IPS-15b (cell line): Measurements from ENCODE around the gene NKAPL.

Source experiments
- H3K27me3 ChIP-seq: one replicate; pipeline ENCODE4 v1.6.1; 2013; ENCODE audit warnings: low read length; ENCODE audit not compliant: control insufficient read depth, insufficient read depth
- H3K36me3 ChIP-seq: one replicate; pipeline ENCODE4 v1.6.1; 2013; ENCODE audit warnings: low read length; ENCODE audit not compliant: control insufficient read depth, insufficient read depth
- H3K4me1 ChIP-seq: one replicate; pipeline ENCODE4 v1.6.1; 2013; ENCODE audit warnings: mild to moderate bottlenecking, low read length; ENCODE audit not compliant: control insufficient read depth, insufficient read depth
- H3K4me3 ChIP-seq: one replicate; pipeline ENCODE4 v1.5.1; 2013; ENCODE audit warnings: low read depth, low read length
- H3K9ac ChIP-seq: one replicate; pipeline ENCODE4 v1.6.1; 2013; ENCODE audit warnings: low read depth, mild to moderate bottlenecking, low read length
- H3K9me3 ChIP-seq: one replicate; pipeline ENCODE4 v1.6.1; 2013; ENCODE audit warnings: mild to moderate bottlenecking, low read length; ENCODE audit not compliant: control insufficient read depth, insufficient read depth

NKAPL gene

DNA sequence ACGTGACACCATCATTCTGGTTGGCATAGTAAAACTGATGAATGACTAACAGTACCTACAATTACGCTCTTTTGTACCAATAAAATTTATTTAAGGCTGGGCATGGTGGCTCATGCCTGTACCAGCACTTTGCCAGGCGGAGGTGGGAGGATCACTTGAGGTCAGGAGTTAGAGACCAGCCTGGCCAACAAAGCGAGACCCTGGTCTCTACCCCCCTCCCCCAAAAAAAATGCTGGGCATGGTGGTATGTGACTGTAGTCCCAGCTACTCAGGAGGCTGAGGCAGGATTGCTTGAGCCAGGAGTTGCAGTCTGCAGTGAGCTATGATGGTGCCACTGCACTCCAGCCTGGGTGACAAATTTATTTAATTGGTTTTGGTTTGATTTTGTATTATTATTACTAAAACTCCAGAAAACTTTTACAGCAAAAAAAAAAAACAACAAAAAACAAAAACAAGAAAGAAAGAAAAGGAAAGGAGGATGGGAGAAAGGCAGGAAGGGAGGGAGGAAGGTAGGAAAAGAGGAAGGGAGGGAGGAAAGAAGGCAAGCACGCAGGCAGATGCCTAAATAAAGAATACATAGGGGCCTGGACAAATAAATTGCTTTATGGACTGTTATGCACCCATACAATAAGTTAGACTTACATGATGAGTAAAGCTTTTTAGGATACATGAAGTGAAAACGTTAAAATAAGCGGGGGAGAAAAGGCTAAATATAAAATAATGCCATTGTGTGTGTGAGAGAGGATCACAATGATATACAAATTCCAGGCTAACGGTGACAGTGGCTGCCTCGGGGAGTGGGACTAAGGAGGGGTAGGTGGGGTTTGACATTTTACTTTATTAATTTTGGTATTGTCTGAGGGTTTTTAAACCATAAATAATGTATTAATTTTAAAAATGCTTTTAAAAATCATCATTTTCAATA lies 34.7 kb upstream of the NKAPL start:
- no peak overlapping the region for H3K9ac ChIP-seq
- H3K4me3 ChIP-seq = peak overlapping the region; percentile 94
- peaks cover 3% of the 10 kb centered on the region for H3K4me1 ChIP-seq
- H3K9me3 ChIP-seq = no peaks in the 10 kb centered on the region
- H3K36me3 ChIP-seq = peaks cover 10% of the 10 kb centered on the region
- H3K27me3 ChIP-seq = peaks cover 49% of the 10 kb centered on the region

DNA sequence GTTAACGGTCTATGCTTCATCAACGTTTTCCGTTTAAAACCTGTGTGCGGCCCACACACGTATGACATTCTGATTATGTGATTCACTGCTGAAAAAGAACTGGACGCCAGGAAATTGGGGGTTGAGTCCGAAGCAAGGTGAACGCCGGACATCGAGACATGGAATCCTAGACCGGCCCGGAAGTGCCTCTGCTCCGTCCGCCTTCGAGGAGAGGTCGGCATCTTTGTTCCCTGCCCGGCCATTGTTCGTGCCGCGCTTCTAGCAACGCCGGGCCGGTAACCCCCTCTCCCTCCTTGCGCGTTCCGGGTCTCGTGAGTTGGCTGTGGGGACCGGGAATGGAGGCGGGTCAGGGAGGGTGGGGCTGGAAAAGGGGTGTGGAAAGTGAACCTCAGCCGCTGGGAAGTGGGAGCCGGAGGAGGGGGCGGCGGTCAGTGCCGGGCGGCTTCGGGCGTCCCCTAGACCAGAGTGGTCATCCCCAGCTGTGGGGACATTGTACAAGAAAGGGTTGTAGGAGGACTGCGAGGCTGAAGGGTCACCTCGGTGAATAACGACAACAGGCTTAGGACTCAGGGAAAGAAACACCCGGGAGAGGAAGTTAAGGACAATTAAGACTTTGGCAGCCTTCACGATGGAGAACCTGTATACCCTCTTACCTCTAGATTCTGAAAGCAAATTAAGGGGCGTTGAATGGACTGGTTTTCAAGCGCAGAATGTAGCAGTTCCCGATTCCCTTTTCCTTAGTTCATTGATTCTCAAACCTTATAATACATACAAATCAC lies 33.9 kb upstream of the NKAPL start, which contains the start of gene ZSCAN9:
ZSCAN9 (plus strand) TSS at position 220 of the 779 bp plus-strand sequence. CDS start 1,810 bp downstream, outside the sequence.
- Histone ChIP-seq H3K9ac (peak within 1 kb of the TSS; percentile 66), H3K4me3 (peak within 1 kb of the TSS; percentile 94), H3K27me3 (peaks cover 40% of the 10 kb centered on the region), H3K9me3 (no peaks in the 10 kb centered on the region), H3K36me3 (peaks cover 10% of the 10 kb centered on the region), H3K4me1 (peaks cover 3% of the 10 kb centered on the region)

DNA sequence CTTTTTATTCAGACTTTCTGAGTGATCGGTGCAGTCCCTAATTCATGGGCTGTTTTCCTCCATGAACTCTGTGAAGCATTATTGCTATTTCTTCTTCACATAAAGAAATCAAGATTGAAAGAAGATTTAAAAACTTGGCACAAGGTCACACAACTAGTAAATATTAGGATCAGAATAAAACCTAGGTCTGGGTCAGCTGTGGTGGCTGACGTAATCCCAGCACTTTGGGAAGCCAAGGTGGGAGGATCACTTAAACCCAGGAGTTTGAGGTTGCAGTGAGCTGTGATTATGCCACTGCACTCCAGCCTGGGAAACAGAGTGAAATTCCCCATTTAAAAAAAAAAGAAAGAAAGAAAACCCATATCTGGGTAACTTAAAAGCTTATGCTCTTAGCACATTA lies 32.6 kb upstream of the NKAPL start:
- Histone ChIP-seq H3K4me3 (peak overlapping the region; percentile 94), H3K27me3 (peaks cover 29% of the 10 kb centered on the region), H3K9ac (no peak overlapping the region), H3K4me1 (peaks cover 3% of the 10 kb centered on the region), H3K9me3 (no peaks in the 10 kb centered on the region), H3K36me3 (peaks cover 10% of the 10 kb centered on the region)

DNA sequence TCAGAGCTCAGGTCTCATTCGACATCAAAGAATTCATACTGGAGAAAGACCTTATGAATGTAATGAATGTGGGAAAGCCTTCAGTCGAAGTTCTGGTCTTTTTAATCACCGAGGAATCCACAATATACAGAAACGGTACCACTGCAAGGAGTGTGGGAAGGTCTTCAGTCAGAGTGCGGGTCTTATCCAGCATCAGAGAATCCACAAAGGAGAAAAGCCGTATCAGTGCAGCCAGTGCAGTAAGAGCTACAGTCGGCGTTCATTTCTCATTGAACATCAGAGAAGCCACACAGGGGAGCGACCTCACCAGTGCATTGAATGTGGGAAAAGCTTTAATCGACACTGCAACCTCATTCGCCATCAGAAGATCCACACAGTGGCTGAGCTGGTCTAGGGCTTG lies 26.3 kb upstream of the NKAPL start:
- H3K4me3 ChIP-seq = no peak overlapping the region
- H3K27me3 ChIP-seq = no peaks in the 10 kb centered on the region
- H3K4me1 ChIP-seq = no peaks in the 10 kb centered on the region
- no peak overlapping the region for H3K9ac ChIP-seq
- H3K9me3 ChIP-seq = no peaks in the 10 kb centered on the region
- H3K36me3 ChIP-seq = peaks cover 9% of the 10 kb centered on the region

DNA sequence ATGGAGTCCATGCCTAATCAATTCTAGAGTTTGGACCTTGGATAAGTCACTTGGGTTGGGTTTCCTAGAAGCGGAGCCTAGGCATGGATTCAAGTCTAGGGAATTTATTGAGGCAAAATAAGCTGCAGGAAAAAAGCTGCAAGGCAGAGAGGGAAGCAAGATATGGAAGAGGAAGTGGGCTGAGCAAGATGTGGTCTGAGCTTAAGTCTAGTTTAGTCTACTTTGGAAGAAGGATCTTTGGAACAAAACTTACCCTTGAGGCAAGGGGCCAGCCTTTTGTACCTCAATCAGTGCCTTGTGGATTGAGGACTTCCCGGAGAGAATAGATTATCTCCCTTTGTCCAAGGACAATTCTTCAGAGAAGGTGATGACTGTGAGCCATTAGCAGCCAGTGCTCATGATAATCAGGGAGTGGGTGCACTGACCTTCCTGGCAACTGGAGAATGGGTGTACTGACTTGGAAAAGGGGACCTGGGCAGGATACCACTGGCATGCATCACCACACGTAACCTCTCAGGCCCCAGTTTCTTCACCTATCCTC lies 23.1 kb upstream of the NKAPL start:
- H3K4me1 ChIP-seq = no peaks in the 10 kb centered on the region
- no peaks in the 10 kb centered on the region for H3K9me3 ChIP-seq
- no peaks in the 10 kb centered on the region for H3K27me3 ChIP-seq
- H3K9ac ChIP-seq = no peak overlapping the region
- H3K36me3 ChIP-seq = no peaks in the 10 kb centered on the region
- no peak overlapping the region for H3K4me3 ChIP-seq

DNA sequence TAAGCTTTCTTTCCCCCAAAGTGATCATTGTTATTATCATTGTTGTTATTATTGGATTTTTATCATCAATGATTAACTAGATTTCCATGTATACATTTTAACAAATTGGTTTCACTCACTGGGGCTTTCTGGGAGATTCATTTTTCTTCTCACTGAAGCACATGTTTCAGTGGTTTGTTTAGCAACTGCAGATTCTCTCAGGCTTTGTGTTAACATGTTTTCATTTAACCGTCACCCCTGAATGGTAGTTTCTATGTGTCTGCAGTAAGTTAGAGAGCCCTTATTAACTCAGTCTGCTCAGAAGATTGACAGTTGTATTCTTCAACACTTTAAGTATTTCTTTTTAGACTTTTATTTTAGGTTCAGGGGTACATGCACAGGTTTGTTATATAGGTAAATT lies 19.5 kb upstream of the NKAPL start:
- Histone ChIP-seq H3K27me3 (no peaks in the 10 kb centered on the region), H3K9ac (no peak overlapping the region), H3K4me1 (no peaks in the 10 kb centered on the region), H3K4me3 (no peak overlapping the region), H3K9me3 (no peaks in the 10 kb centered on the region), H3K36me3 (no peaks in the 10 kb centered on the region)

DNA sequence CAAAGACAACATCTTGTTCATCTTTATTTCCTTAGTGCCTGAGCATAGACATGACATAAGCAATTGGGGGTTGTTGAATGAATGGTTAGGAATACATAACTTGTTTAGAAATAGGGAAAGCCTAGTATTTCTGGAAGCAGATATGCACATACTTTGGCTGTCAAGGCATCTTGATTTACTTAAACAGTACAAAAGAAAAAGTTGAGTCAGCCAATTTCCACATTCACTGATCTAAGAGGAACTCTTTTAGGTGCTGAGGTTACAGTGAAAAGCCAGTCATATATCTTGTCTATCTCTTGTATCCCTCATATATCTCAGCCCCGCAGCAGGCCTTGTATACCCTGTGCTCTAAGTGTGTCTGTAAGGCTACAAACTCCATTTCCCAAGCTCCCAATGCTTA lies 18.6 kb upstream of the NKAPL start:
- Histone ChIP-seq H3K9ac (no peak overlapping the region), H3K4me3 (no peak overlapping the region), H3K36me3 (peaks cover under 1% of the 10 kb centered on the region), H3K9me3 (no peaks in the 10 kb centered on the region), H3K27me3 (no peaks in the 10 kb centered on the region), H3K4me1 (no peaks in the 10 kb centered on the region)

DNA sequence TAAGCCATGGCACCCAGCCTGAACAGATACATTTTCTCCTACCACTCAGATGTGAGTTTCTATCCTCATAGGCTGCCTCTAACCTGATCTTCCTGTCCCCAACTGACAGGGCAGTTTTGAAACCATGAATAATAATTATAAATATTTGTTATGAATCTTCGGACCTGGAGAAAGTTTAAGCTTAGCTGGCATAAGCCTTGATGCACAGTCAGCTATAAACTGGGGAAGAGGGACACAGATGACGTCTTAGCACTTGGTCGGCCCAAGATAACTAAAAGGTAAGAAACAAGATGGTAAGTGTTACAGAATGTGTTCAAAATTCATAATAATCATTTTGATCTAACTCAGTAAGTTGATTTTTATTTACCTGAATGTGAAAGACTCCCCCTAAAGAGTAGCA lies 15.2 kb upstream of the NKAPL start:
- Histone ChIP-seq H3K9me3 (no peaks in the 10 kb centered on the region), H3K36me3 (peaks cover 3% of the 10 kb centered on the region)

DNA sequence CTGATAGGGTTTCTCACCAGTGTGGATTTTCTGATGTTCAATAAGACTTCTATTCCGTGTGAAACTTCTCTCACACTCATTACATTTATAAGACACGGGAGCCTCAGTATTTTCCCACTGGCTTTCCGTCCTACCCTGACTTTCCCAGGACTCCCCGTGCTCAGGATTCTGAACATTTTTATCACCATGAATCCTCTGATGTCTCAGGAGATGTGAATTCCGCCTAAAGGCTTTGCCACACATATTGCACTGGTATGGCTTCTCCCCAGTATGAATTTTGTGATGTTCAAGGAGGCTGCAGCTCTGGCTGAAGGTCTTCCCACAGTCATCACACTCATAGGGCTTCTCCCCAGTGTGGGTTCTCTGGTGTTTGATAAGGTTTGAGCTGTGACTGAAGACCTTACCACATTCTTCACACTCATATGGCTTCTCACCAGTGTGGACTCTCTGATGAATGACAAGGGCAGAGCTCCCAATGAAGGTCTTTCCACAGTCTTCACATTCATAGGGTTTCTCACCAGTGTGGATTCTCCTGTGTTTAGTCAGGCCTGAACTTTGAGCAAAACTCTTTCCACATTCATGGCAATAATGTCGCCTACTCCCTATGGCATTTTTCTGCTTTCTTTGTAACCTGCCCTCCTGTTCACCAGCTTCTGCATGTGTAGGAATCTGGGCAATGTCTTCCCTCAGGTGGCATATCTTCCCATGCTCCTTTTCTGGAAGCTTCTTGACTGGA lies 13.7 kb upstream of the NKAPL start:
- H3K27me3 ChIP-seq = no peaks in the 10 kb centered on the region
- H3K9me3 ChIP-seq = no peaks in the 10 kb centered on the region
- no peak overlapping the region for H3K4me3 ChIP-seq
- H3K36me3 ChIP-seq = peaks cover 3% of the 10 kb centered on the region
- H3K4me1 ChIP-seq = no peaks in the 10 kb centered on the region
- no peak overlapping the region for H3K9ac ChIP-seq

More for the DNA sequence above, 15.2 kb upstream of the NKAPL start:
- no peaks in the 10 kb centered on the region for H3K27me3 ChIP-seq
- no peaks in the 10 kb centered on the region for H3K4me1 ChIP-seq
- H3K4me3 ChIP-seq = no peak overlapping the region
- H3K9ac ChIP-seq = no peak overlapping the region

DNA sequence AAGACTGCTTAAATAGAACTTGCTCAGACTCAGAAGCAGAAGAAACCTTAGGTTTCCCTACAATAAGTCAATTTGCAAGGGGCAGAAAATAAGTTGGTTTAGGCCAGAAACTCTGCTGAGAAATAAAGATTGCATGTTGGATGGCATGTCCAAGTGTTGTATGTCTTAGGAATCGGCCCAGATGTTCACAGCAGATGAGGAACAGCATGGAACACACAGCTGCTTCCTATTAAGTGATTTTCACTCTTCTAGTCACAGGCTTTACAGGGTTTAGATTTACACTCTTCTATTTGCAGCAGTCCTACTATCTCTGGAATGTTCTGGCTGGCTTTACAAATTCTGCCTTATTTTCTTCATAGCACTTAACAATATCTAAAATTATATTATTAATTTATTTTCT lies 10.2 kb upstream of the NKAPL start:
- H3K9me3 ChIP-seq = no peaks in the 10 kb centered on the region
- H3K4me1 ChIP-seq = peaks cover 4% of the 10 kb centered on the region
- H3K9ac ChIP-seq = no peak overlapping the region
- H3K27me3 ChIP-seq = no peaks in the 10 kb centered on the region
- peaks cover 3% of the 10 kb centered on the region for H3K36me3 ChIP-seq
- no peak overlapping the region for H3K4me3 ChIP-seq

DNA sequence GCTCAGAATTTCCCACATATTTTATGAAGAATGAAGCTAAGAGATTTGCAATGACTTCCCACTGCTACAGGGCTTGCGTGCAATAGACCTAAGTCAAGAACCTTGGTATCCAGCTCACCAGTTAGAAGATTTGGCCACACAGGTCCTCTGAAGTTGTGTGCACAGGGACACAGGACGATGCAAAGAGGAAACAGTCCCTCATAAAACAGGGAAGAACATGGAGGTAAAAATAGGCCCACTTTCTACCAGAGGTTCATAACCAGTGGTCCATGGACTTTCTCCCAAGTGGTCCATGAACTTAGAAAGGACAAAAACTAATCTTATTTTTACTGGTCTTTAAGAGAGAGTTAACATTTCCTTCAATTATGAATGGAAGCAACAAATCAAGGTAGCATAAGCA lies 8.3 kb upstream of the NKAPL start:
- Histone ChIP-seq H3K36me3 (no peaks in the 10 kb centered on the region), H3K27me3 (no peaks in the 10 kb centered on the region), H3K4me3 (peak overlapping the region; percentile 97), H3K9ac (no peak overlapping the region), H3K9me3 (no peaks in the 10 kb centered on the region), H3K4me1 (peaks cover 4% of the 10 kb centered on the region)
